Measurements from ENCODE around the gene AGAP2.

- TF ChIP-seq POLR2AphosphoS5 (IDR thresholded peaks at IDR 0.05; ENCODE audit: borderline replicate concordance, low read depth, low read length) (no peak), EZH2 (IDR thresholded peaks at IDR 0.05) (no peak)
Measured at GRCh38 chr12:57679697-57680096, 58.8 kb downstream of the AGAP2 start.
